GM23248 (cell line): ENCODE measurements around the gene SLC1A7. TPM values are rescaled to one million over a fixed set of nuclear protein-coding genes. Genes with fewer than 3 reads are reported as not detected.

Experiments
- DNase-seq: peaks from one replicate; pipeline ENCODE4 v3.0.0-alpha.2; 2015
- H2AFZ ChIP-seq: fragments of 200-600 bp; sonication (generic); 2 replicates; pipeline ENCODE4 v1.6.1; 2016; ENCODE audit warnings: antibody characterized with exemption
- H3F3A ChIP-seq: fragments of 200-600 bp; sonication (generic); 2 replicates; pipeline ENCODE4 v1.6.1; 2016; ENCODE audit warnings: mild to moderate bottlenecking, antibody characterized with exemption, mixed run types; ENCODE audit not compliant: insufficient read depth
- H3K27ac ChIP-seq: fragments of 200-600 bp; sonication (generic); 2 replicates; pipeline ENCODE4 v1.5.1; 2016; ENCODE audit warnings: mild to moderate bottlenecking
- H3K27me3 ChIP-seq: fragments of 200-600 bp; sonication (generic); replicated peaks from 2 replicates; pipeline ENCODE4 v1.6.1; 2016; ENCODE audit warnings: mild to moderate bottlenecking; ENCODE audit not compliant: insufficient read depth
- H3K36me3 ChIP-seq: fragments of 200-600 bp; sonication (generic); 2 replicates; pipeline ENCODE4 v1.6.1; 2016; ENCODE audit warnings: low read depth, mild to moderate bottlenecking
- H3K4me1 ChIP-seq: fragments of 200-600 bp; sonication (generic); 2 replicates; pipeline ENCODE4 v1.6.1; 2016; ENCODE audit warnings: mild to moderate bottlenecking; ENCODE audit not compliant: insufficient read depth
- H3K4me2 ChIP-seq: fragments of 200-600 bp; sonication (generic); one replicate; pipeline ENCODE4 v1.6.1; 2016; ENCODE audit warnings: mild to moderate bottlenecking; ENCODE audit not compliant: unreplicated experiment
- H3K4me3 ChIP-seq: fragments of 200-600 bp; sonication (generic); 2 replicates; pipeline ENCODE4 v1.5.1; 2016; ENCODE audit warnings: mild to moderate bottlenecking
- H3K79me2 ChIP-seq: fragments of 200-600 bp; sonication (generic); 2 replicates; pipeline ENCODE4 v1.6.1; 2016; ENCODE audit warnings: mild to moderate bottlenecking; ENCODE audit not compliant: insufficient read depth
- H3K9ac ChIP-seq: fragments of 200-600 bp; sonication (generic); 2 replicates; pipeline ENCODE4 v1.6.1; 2016; ENCODE audit warnings: mild to moderate bottlenecking
- H3K9me2 ChIP-seq: fragments of 200-600 bp; sonication (generic); 2 replicates; pipeline ENCODE4 v1.6.1; 2016; ENCODE audit warnings: mixed run types, mild to moderate bottlenecking, moderate library complexity; ENCODE audit not compliant: insufficient read depth
- H3K9me3 ChIP-seq: fragments of 200-600 bp; sonication (generic); one replicate; pipeline ENCODE4 v1.6.1; 2017; ENCODE audit warnings: low read depth
- H4K20me1 ChIP-seq: fragments of 200-600 bp; sonication (generic); 2 replicates; pipeline ENCODE4 v1.6.0; 2016; ENCODE audit not compliant: insufficient read depth
- EZH2 ChIP-seq: fragments of 200-600 bp; sonication (generic); IDR thresholded peaks from 2 replicates; pipeline ENCODE4 v1.6.1; 2018; ENCODE audit warnings: antibody characterized with exemption, mild to moderate bottlenecking; ENCODE audit not compliant: insufficient read depth, poor library complexity, severe bottlenecking
- EZH2phosphoT487 ChIP-seq: fragments of 200-600 bp; sonication (generic); IDR thresholded peaks from 2 replicates; pipeline ENCODE4 v1.6.1; 2018; ENCODE audit warnings: antibody characterized with exemption, moderate library complexity, mild to moderate bottlenecking, low read depth; ENCODE audit not compliant: insufficient read depth
- WGBS, 2 experiments: methylation state at CpG; one replicate each; pipeline ENCODE4 v1.1.6; 2015 to 2017; ENCODE audit warnings: low lambda C conversion rate in 2 of 2, low coverage in 1 of 2; ENCODE audit errors: missing lambda C conversion rate in 2 of 2; 5-methylcytosine and 5-hydroxymethylcytosine counted together
- in situ Hi-C: fragments of 300-500 bp; cut with MboI; formaldehyde crosslinking; loops from 2 replicates; pipeline ENCODE4 v1.15.0; 2020
- polyA plus RNA-seq: library from polyadenylated mRNA; unstranded; fragments of >200 nt; fragmentation: Nextera tagmentation; extraction: Ambion mirVana; gene quantifications from 2 replicates; pipeline ENCODE4 v1.2.1, GENCODE V29; 2016
- total RNA-seq: library from RNA; depleted of rRNA; stranded (reverse); fragments of >200 nt; shearing (Covaris generic); gene quantifications from 2 replicates; pipeline ENCODE4 v1.2.3, GENCODE V29; 2014

The SLC1A7 gene
- total and polyA plus RNA-seq, 2 experiments from 2014 or later: 0.51 TPM; not detected in 1

GRCh38 chr1:53083636-53084588 lies 58.5 kb downstream of the SLC1A7 start:
- WGBS, 2 experiments: 68 to 71% methylated on average over 14 to 17 of the region's 17 CpGs
- Histone ChIP-seq H4K20me1 (no peaks in the 10 kb centered on the region), H3K27ac (no peak overlapping the region), H3K9me2 (no peaks in the 10 kb centered on the region), H2AFZ (no peak overlapping the region), H3K27me3 (no peaks in the 10 kb centered on the region), H3F3A (no peaks in the 10 kb centered on the region), H3K4me2 (no peak overlapping the region), H3K9me3 (no peaks in the 10 kb centered on the region), H3K36me3 (no peaks in the 10 kb centered on the region), H3K4me3 (no peak overlapping the region), H3K4me1 (peaks cover under 1% of the 10 kb centered on the region; the same call in 1 of the 2 replicates), H3K9ac (no peak overlapping the region), H3K79me2 (no peaks in the 10 kb centered on the region)
- DNase-seq: no peak
- in situ Hi-C loops: no loop called here
- TF ChIP-seq EZH2 (no peak), EZH2phosphoT487 (no peak)

- no peak overlapping the region for H3K4me2 ChIP-seq
- H3K9me2 ChIP-seq: no peaks in the 10 kb centered on the region
- no peaks in the 10 kb centered on the region for H3K36me3 ChIP-seq
- H3K9ac ChIP-seq: no peak overlapping the region
- no peak overlapping the region for H3K27ac ChIP-seq
- TF ChIP-seq EZH2: no peak
- no peak for TF ChIP-seq EZH2phosphoT487
- H2AFZ ChIP-seq: no peak overlapping the region
- 79 to 81% methylated on average over 13 of the region's 13 CpGs for WGBS, 2 experiments
- no peaks in the 10 kb centered on the region for H4K20me1 ChIP-seq
- no peaks in the 10 kb centered on the region for H3K27me3 ChIP-seq
- H3K79me2 ChIP-seq: no peaks in the 10 kb centered on the region
- no peaks in the 10 kb centered on the region for H3F3A ChIP-seq
- no peaks in the 10 kb centered on the region for H3K9me3 ChIP-seq
- H3K4me1 ChIP-seq: no peaks in the 10 kb centered on the region
- in situ Hi-C loops: no loop called here
- DNase-seq: no peak
- H3K4me3 ChIP-seq: no peak overlapping the region
Measured at GRCh38 chr1:53082826-53083455, 59.5 kb downstream of the SLC1A7 start.

- no peak overlapping the region for H3K9ac ChIP-seq
- H3K27me3 ChIP-seq: no peaks in the 10 kb centered on the region
- no peak overlapping the region for H3K27ac ChIP-seq
- H3K9me2 ChIP-seq: no peaks in the 10 kb centered on the region
- DNase-seq: no peak
- in situ Hi-C loops: no loop called here
- no peaks in the 10 kb centered on the region for H3K4me1 ChIP-seq
- 81 to 86% methylated on average over 14 of the region's 14 CpGs for WGBS, 2 experiments
- H3K9me3 ChIP-seq: no peaks in the 10 kb centered on the region
- no peak overlapping the region for H2AFZ ChIP-seq
- no peaks in the 10 kb centered on the region for H4K20me1 ChIP-seq
- TF ChIP-seq EZH2 (no peak), EZH2phosphoT487 (no peak)
- H3K4me3 ChIP-seq: no peak overlapping the region
- no peaks in the 10 kb centered on the region for H3K36me3 ChIP-seq
- no peaks in the 10 kb centered on the region for H3F3A ChIP-seq
- H3K4me2 ChIP-seq: no peak overlapping the region
- H3K79me2 ChIP-seq: no peaks in the 10 kb centered on the region
Measured at GRCh38 chr1:53081384-53082066, 60.9 kb downstream of the SLC1A7 start.

- no peaks in the 10 kb centered on the region for H3F3A ChIP-seq
- no peak overlapping the region for H3K9ac ChIP-seq
- no peak overlapping the region for H2AFZ ChIP-seq
- no peak for TF ChIP-seq EZH2phosphoT487
- TF ChIP-seq EZH2: no peak
- H3K27ac ChIP-seq: no peak overlapping the region
- H3K27me3 ChIP-seq: no peaks in the 10 kb centered on the region
- no peak for DNase-seq
- 71 to 75% methylated on average over 14 to 15 of the region's 15 CpGs for WGBS, 2 experiments
- no peaks in the 10 kb centered on the region for H3K79me2 ChIP-seq
- H4K20me1 ChIP-seq: no peaks in the 10 kb centered on the region
- no peaks in the 10 kb centered on the region for H3K9me2 ChIP-seq
- H3K36me3 ChIP-seq: no peaks in the 10 kb centered on the region
- no peaks in the 10 kb centered on the region for H3K9me3 ChIP-seq
- H3K4me3 ChIP-seq: no peak overlapping the region
- H3K4me2 ChIP-seq: no peak overlapping the region
- in situ Hi-C loops: no loop called here
- H3K4me1 ChIP-seq: no peaks in the 10 kb centered on the region
Measured at GRCh38 chr1:53080769-53081168, 61.7 kb downstream of the SLC1A7 start.
